Right cardiac atrium (tissue), 5 donors: ENCODE measurements around the gene TMEM86B. TPM values are rescaled to one million over a fixed set of nuclear protein-coding genes. Genes with fewer than 3 reads are reported as not detected.
A peak's percentile ranks its signal among the peaks of the same experiment; 100 is the strongest.

Source experiments
- ATAC-seq, 2 donors: fragments of 200-7000 bp; cut with Tn5 transposase; one replicate each; pipeline versions ENCODE4 v1.8.0 to v1.9.1; 2020; ENCODE audit warnings: moderate library complexity in 2 of 2, mild to moderate bottlenecking in 1 of 2
- DNase-seq, 3 donors: peaks; one replicate each; pipeline ENCODE4 v3.0.0-alpha.2; 2020
- H3K27ac ChIP-seq: one replicate; pipeline ENCODE4 v1.5.1; 2013; ENCODE audit warnings: mild to moderate bottlenecking, low read length, control low read depth, moderate library complexity
- H3K27me3 ChIP-seq: one replicate; pipeline ENCODE4 v1.6.1; 2013; ENCODE audit not compliant: control insufficient read depth, insufficient read depth
- H3K4me1 ChIP-seq: one replicate; pipeline ENCODE4 v1.6.1; 2013; ENCODE audit warnings: low read length; ENCODE audit not compliant: control insufficient read depth, insufficient read depth
- H3K4me3 ChIP-seq: one replicate; pipeline ENCODE4 v1.5.1; 2013; ENCODE audit warnings: low read length, control low read depth
- H3K9me3 ChIP-seq: one replicate; pipeline ENCODE4 v1.6.1; 2013; ENCODE audit warnings: low read length; ENCODE audit not compliant: control insufficient read depth
- WGBS: extraction: QIAGEN DNeasy Blood & Tissue Kit; methylation state at CpG from one replicate; pipeline ENCODE4 v1.1.7; 2013; 5-methylcytosine and 5-hydroxymethylcytosine counted together
- intact Hi-C, 4 donors: fragments of 100-400 bp; cut with DNase I; formaldehyde crosslinking; loops; one replicate each; pipeline versions ENCODE4 v1.11.0 to v1.14.0; 2022 to 2023
- polyA plus RNA-seq: library from polyadenylated mRNA; stranded (reverse); fragments of 200-250 nt; gene quantifications from one replicate; pipeline ENCODE4 v1.2.3, GENCODE V29; 2013
- total RNA-seq, 4 donors: library from RNA; stranded (reverse); fragmentation: NEBNext Ultra II Directional; extraction: Animal tissue kit (Norgen Biotek cat#: 25700); gene quantifications; one replicate each; pipeline ENCODE4 v1.2.1, GENCODE V29; 2021
- donor health status: healthy with polysubstance abuse.
- donor health status: DM: no; HTN: yes; CAD: no.
- donor health status: DM: no; HTN: no; CAD: no.
- donor health status: DM: no; HTN: yes; CAD: no; lungs with severe emphysema.
- donor health status: DM: yes; HTN: yes; CAD: no.

Gene TMEM86B
- total and polyA plus RNA-seq, 5 donors = 0.80 to 2.1 (median 1.5) TPM

DNA sequence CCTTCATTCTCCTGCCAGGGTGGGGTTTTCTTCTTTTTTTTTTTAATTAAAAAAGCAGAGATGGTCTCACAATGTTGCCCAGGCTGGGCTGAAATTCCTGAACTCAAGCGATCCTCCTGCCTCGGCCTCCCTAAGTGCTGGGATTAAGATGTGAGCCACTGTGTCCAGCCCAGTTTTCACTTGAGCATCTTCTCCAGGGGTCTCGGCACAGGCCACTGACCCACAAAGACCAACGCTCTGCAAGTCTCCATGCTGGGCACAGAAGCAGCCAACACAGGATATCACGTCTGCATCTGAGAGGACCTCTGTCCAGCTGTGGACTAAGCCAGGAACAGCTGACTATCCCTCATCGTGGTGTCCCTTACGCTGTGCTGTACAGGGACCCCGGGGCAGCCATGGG is 9.5 kb upstream of the TMEM86B start:
- WGBS = 89% methylated on average over 8 of the region's 8 CpGs
- H3K4me1 ChIP-seq = no peaks in the 10 kb centered on the region
- no peaks in the 10 kb centered on the region for H3K27me3 ChIP-seq
- intact Hi-C loops = no loop called here
- H3K27ac ChIP-seq = no peak overlapping the region
- no peaks in the 10 kb centered on the region for H3K9me3 ChIP-seq
- H3K4me3 ChIP-seq = no peak overlapping the region
- DNase-seq = peak in 1 of 3 donors; percentile 26
- ATAC-seq = no peak

DNA sequence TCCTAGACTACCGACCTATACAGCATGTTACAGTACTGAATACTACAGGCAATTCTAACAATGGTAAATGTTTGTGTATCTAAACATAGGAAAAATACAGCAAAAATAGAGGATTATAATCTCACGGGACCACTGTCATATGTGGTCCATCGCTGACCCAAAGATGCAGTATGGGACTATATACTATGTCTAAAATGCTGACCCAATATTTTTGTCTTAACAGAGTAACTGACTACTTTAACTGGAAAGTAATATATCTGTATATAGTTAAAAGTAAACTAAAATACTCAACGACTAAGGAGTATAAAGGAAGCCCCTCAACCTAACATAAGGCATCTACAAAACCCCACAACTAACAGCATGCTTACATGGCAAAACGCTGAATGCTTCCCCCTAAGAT is 4.4 kb upstream of the TMEM86B start:
- Histone ChIP-seq H3K27ac (no peak overlapping the region), H3K4me1 (no peaks in the 10 kb centered on the region), H3K27me3 (no peaks in the 10 kb centered on the region), H3K4me3 (no peak overlapping the region), H3K9me3 (no peaks in the 10 kb centered on the region)
- no peak for ATAC-seq
- DNase-seq = no peak
- intact Hi-C loops = no loop called here
- 89% methylated on average over 5 of the region's 5 CpGs for WGBS

DNA sequence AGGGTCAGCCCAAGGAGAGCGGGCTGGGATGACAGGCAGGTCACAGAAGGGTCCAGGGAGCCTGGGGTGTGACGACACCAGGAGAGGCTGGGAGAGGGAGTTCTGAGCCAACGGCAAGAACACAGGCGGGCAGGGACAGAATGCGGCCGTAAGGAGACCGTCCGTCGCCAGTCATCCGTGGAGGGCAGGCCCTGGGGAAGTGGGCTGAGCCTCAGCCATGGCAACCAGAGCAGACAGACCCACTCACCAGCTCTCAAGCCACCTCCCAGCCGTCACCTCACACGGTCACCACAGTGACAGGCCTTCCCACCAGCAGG is 3.7 kb upstream of the TMEM86B start:
- ATAC-seq = peak in 1 of 2 donors; percentile 67
- Histone ChIP-seq H3K27ac (no peak overlapping the region), H3K9me3 (no peaks in the 10 kb centered on the region), H3K4me1 (no peaks in the 10 kb centered on the region), H3K4me3 (no peak overlapping the region), H3K27me3 (no peaks in the 10 kb centered on the region)
- WGBS = 64% methylated on average over 12 of the region's 12 CpGs
- peak in 1 of 3 donors; percentile 34 for DNase-seq
- intact Hi-C loops = no loop called here

DNA sequence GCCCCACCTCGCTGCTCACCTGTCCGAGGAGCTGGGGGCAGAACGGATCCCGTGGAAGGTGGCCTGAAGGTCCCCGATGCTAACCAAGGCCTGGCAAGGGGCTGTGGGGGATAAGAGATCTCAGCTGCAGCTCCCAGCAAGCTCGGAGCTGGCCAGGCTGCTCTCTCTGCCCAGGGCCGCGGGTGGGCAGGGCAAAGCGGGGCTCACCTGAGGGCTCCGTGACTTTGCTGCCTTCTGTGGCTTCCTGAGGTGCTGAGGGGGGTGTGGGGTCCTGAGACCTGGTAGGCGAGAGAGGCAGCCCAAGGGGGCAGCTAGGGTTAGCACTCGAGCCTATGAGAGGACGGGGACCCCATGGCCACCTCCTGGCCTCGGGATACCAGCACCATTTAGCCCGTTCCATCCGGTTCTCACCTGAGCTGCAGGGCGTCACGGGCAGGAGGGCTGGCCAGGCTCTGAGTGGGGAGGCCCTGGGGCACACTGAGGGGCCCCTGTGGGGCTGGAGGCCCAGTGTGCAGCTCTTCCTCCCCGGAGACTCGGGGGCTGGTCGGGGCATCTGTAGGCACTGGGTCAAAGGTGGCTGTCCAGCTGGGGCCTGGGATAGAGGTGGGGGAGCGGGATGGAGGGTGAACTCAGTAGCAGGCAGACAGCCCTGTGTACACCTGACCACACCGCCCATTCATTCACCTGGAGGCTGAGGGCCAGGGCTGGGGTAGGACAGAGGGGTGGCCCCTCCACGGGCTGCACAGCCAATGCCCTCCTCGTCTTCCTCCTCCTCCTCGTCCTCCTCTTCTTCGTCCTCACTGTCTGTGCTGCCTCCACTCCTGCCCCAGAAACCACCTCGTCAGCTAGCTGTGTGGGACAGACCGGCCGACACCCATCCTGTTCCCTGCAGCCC is 3.1 kb upstream of the TMEM86B start:
- ATAC-seq (peak in 1 of 2 donors; percentile 3), DNase-seq (no peak)
- H3K9me3 ChIP-seq = no peaks in the 10 kb centered on the region
- 89% methylated on average over 30 of the region's 30 CpGs for WGBS
- no peak overlapping the region for H3K4me3 ChIP-seq
- H3K4me1 ChIP-seq = no peaks in the 10 kb centered on the region
- H3K27ac ChIP-seq = no peak overlapping the region
- H3K27me3 ChIP-seq = no peaks in the 10 kb centered on the region
- intact Hi-C loops = no loop called here

DNA sequence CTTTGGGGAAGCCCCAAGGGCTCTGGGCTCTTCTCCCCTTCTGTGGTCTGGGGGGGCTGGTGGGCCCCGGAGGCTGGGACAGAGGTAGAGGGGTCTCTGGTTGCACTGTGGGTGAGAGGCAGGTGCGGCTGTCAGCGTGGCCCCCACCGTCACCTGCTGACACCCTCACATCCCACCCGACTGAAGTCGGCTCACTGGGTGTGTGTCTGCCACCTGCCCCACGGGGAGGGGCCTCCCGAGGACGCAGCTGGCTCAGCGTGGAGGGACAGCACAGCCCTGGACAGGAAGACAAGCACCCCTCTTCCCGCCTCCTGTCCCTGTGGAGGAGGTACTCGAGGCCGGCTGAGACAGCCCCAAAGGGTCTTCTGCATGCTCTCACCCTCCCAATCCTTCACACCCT is 2.2 kb upstream of the TMEM86B start:
- Histone ChIP-seq H3K9me3 (no peaks in the 10 kb centered on the region), H3K4me1 (no peaks in the 10 kb centered on the region), H3K4me3 (no peak overlapping the region), H3K27me3 (no peaks in the 10 kb centered on the region), H3K27ac (no peak overlapping the region)
- ATAC-seq (no peak), DNase-seq (no peak)
- WGBS = 85% methylated on average over 13 of the region's 13 CpGs
- intact Hi-C loops = no loop called here

DNA sequence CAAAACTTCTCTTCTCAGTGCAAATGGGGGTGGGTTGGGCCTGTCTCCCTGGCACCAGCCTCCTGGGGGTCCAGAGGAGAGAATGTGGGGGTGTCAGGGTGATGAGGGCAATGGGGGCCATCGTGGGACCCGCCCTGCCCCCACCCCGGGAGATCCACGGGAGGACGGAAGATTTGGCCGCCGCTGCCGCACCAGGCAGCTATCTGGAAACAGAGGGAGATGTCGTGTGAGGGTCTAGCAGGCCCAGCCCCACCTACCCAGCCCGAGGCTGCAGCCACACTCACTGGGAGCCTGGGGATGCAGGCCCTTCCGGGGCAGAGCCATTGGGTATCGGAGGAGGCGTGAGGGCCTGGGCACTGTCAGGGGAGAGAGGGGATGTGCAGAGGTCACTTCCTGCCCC is 1.8 kb upstream of the TMEM86B start:
- DNase-seq (no peak), ATAC-seq (no peak)
- Histone ChIP-seq H3K4me1 (no peaks in the 10 kb centered on the region), H3K4me3 (no peak overlapping the region), H3K9me3 (no peaks in the 10 kb centered on the region), H3K27me3 (no peaks in the 10 kb centered on the region), H3K27ac (no peak overlapping the region)
- WGBS = 79% methylated on average over 13 of the region's 13 CpGs
- intact Hi-C loops = no loop called here

DNA sequence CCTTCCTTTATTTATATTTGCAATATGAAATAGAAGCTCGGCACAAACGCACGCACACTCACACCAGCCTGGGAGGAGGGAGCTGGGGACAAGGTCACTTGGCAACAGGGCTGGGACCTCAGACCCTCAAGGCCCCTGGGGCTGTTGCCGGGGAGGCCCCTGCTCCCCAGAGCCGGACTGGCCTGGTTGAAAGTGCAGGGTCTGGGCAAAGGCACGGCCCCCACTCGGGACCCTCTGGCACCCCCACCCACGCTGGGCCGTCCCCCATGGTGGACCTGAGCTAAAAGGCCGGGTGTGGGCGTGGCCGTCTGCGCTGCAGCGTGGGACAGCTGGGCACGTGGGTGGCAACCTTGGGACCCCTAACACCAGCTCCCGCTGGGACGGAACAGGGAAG is 1.2 kb upstream of the TMEM86B start:
- Histone ChIP-seq H3K4me1 (no peaks in the 10 kb centered on the region), H3K4me3 (no peak overlapping the region), H3K9me3 (no peaks in the 10 kb centered on the region), H3K27ac (no peak overlapping the region), H3K27me3 (no peaks in the 10 kb centered on the region)
- ATAC-seq (no peak), DNase-seq (no peak)
- WGBS = 84% methylated on average over 17 of the region's 17 CpGs
- intact Hi-C loops = no loop called here

DNA sequence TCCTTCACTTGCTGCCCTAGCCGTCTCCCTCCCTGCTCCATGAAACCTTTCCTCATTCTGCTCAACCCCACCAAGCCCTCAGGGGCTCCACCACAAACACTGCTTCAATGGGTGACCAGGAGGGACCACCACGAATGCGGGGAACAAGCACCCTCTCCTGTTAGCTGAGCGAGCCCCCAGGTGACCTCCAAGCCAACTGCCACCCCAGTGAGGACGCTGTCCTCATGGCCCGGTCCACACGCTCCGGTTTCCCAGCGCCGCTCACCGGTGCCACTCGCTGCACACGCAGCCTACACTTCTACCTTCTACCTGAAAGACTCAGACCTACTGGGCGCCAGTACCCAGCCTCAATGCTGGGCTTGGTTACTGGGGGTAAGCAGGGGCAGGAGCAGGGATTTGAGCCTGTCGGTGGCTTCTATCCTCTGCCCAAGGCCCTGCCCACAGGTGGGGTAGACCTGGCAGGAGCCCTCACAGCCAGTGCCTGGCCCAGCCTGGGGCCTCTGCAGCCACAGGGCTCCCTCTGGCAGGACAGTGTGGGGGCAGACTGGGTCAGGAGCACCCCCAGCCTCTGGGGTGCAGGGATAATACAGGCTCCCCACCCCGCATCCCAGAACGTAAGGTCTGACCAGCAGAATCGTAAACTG is 704 bp upstream of the TMEM86B start:
- ATAC-seq (no peak), DNase-seq (no peak)
- Histone ChIP-seq H3K9me3 (no peaks in the 10 kb centered on the region), H3K27ac (no peak overlapping the region), H3K27me3 (no peaks in the 10 kb centered on the region), H3K4me1 (no peaks in the 10 kb centered on the region), H3K4me3 (no peak overlapping the region)
- 93% methylated on average over 18 of the region's 18 CpGs for WGBS
- intact Hi-C loops = no loop called here

DNA sequence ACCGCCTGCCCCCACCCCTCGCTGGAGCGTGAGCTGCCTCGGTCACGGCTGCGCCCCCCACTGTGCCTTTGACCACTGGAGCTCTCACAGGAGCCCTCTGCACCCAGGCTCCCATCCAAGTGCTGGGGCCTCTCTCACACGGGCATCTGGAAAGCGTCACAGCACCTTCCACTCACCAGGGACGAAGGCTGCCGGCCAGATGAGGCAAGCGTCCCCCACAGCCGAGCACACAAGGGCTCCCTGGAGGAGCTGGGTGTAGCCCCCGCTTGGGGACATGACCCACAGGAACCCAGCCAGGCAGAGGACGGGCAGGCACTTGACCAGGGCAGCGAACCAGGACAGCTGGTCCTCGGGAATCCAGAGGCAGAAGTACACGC is 560 bp downstream of the TMEM86B start:
- ATAC-seq (peak; percentile 9 to 17), DNase-seq (no peak)
- Histone ChIP-seq H3K27me3 (no peaks in the 10 kb centered on the region), H3K4me3 (no peak overlapping the region), H3K9me3 (no peaks in the 10 kb centered on the region), H3K27ac (no peak overlapping the region), H3K4me1 (no peaks in the 10 kb centered on the region)
- intact Hi-C loops = no loop called here
- WGBS = 53% methylated on average over 17 of the region's 17 CpGs

DNA sequence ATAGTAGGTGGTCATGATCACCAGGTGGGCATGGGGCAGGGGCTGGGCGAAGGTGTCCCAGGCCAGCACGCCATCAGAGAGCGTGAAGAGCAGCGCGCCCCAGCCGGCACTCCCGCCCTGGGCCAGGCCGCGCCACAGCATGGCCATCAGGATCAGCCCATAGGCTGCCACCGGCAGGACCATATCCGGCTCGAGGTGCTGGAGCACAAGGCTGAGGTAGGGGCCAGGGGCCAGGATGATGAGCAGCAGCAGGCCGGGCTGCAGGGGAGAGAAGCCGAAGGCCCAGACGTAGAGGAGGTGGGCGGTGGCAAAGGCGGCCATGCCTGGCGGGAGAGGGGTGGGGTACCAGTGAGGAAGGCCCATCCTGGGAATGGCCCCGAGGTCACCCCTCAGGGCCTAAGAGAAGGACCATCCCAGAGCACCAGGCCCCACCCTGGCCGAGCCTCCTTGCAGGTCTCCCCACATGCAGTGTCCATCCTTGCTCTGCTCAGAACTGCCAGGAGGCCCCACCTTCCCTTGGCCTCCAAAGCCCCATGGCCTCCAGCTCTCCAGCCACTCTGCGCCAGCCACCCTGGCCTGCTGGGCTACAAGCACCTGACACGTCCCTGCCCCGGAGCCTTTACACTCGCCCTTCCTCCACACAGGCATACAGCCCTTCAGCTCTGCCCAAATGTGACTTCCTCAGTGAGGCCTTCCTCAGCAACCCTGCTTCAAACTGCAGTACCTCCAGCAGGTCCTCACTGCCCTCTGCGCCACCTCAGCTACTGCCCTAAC is 1.1 kb downstream of the TMEM86B start:
- no peak overlapping the region for H3K4me3 ChIP-seq
- DNase-seq (no peak), ATAC-seq (peak in 1 of 2 donors; percentile 2)
- H3K27ac ChIP-seq = no peak overlapping the region
- intact Hi-C loops = no loop called here
- no peaks in the 10 kb centered on the region for H3K4me1 ChIP-seq
- 87% methylated on average over 25 of the region's 25 CpGs for WGBS
- no peaks in the 10 kb centered on the region for H3K27me3 ChIP-seq
- H3K9me3 ChIP-seq = no peaks in the 10 kb centered on the region

DNA sequence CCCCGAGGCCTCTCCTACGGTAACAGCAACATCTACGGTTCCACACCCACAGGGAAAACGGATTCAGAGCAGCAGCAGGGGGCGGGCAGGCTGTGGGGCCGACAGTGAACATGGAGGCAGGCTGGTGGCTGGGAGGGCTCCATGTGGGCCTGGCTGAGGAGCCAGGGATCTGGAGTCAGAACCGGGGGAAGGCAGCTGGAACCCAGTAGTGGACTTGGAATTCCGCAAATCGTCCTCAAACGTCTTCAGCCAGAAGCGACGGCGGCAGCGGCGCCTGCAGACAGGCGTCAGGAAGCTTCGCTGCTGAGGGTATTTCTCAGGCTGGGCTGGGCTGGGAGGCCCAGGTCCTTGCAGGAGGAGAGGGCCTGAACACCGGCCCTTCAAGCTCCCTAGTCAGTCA is 1.8 kb downstream of the TMEM86B start:
- no peak overlapping the region for H3K27ac ChIP-seq
- 76% methylated on average over 18 of the region's 18 CpGs for WGBS
- H3K4me3 ChIP-seq = no peak overlapping the region
- H3K9me3 ChIP-seq = no peaks in the 10 kb centered on the region
- intact Hi-C loops = no loop called here
- no peaks in the 10 kb centered on the region for H3K27me3 ChIP-seq
- no peaks in the 10 kb centered on the region for H3K4me1 ChIP-seq
- ATAC-seq = no peak
- DNase-seq = no peak
